Cardiac muscle cell (in vitro differentiated cells and primary cell): ENCODE measurements around the gene NUP133. TPM values are rescaled to one million over a fixed set of nuclear protein-coding genes. Genes with fewer than 3 reads are reported as not detected.

Source experiments
- DNase-seq, 2 donors: peaks; one replicate each; pipeline versions ENCODE4 v3.0.0 to v3.0.0-alpha.2; 2010 to 2017; ENCODE audit warnings: low read depth in 1 of 2, low spot score in 1 of 2
- H3K27ac ChIP-seq: fragments of 200-600 bp; sonication (generic); 2 replicates; pipeline ENCODE4 v1.5.1; 2016
- H3K27me3 ChIP-seq: fragments of 200-600 bp; sonication (generic); 2 replicates; pipeline ENCODE4 v1.6.0; 2016; ENCODE audit warnings: control low read depth
- H3K36me3 ChIP-seq: fragments of 200-600 bp; sonication (generic); 2 replicates; pipeline ENCODE4 v1.5.1; 2016; ENCODE audit warnings: control low read depth
- H3K4me1 ChIP-seq: fragments of 200-600 bp; sonication (generic); 2 replicates; pipeline ENCODE4 v1.8.1; 2017; ENCODE audit warnings: low read depth, mild to moderate bottlenecking, mixed run types
- H3K4me3 ChIP-seq: fragments of 200-600 bp; sonication (generic); 2 replicates; pipeline ENCODE4 v1.5.1; 2016; ENCODE audit warnings: mild to moderate bottlenecking
- H3K9me3 ChIP-seq: fragments of 200-600 bp; sonication (generic); 2 replicates; pipeline ENCODE4 v1.5.1; 2017; ENCODE audit warnings: low read depth, mild to moderate bottlenecking, control low read depth
- polyA plus RNA-seq: library from polyadenylated mRNA; unstranded; fragments of >200 nt; fragmentation: Nextera tagmentation; extraction: Ambion mirVana; gene quantifications from 2 replicates; pipeline ENCODE4 v1.2.1, GENCODE V29; 2016
- total RNA-seq: library from RNA; depleted of rRNA; stranded (reverse); fragments of >200 nt; gene quantifications from 2 replicates; pipeline ENCODE4 v1.2.3, GENCODE V29; 2016
- TF ChIP-seq, protein P1 (sequence below): IDR thresholded peaks from 2 replicates; pipeline ENCODE4 v1.5.1; 2012; ENCODE audit warnings: low read depth, mild to moderate bottlenecking, low read length

Gene NUP133
- total and polyA plus RNA-seq, 2 experiments from 2014 or later: 33.6 to 60.2 TPM

DNA sequence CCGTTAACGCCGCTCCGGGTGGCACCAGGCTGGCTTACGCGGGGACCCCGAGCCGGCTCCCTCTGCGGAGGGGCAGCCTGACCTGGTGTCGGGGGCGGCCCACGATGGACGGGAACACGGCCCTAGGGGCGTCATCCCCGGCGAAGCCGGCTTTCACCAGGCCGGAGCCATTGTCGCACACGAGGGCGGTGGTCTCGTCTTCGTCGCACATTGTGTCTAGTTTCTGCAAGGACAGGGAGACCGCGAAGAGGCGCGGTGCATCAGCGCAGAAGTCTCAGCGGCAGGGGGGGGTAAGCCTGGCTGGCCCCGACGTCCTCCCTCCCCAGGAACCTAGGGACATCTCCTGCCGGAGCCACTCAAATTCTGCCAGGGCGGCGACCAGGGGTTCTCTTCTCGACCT lies 75.2 kb downstream of the NUP133 start:
- no peak overlapping the region for H3K27ac ChIP-seq
- H3K36me3 ChIP-seq: no peaks in the 10 kb centered on the region
- peaks cover 73% of the 10 kb centered on the region for H3K27me3 ChIP-seq
- no peak for DNase-seq
- TF ChIP-seq, protein P1, sequence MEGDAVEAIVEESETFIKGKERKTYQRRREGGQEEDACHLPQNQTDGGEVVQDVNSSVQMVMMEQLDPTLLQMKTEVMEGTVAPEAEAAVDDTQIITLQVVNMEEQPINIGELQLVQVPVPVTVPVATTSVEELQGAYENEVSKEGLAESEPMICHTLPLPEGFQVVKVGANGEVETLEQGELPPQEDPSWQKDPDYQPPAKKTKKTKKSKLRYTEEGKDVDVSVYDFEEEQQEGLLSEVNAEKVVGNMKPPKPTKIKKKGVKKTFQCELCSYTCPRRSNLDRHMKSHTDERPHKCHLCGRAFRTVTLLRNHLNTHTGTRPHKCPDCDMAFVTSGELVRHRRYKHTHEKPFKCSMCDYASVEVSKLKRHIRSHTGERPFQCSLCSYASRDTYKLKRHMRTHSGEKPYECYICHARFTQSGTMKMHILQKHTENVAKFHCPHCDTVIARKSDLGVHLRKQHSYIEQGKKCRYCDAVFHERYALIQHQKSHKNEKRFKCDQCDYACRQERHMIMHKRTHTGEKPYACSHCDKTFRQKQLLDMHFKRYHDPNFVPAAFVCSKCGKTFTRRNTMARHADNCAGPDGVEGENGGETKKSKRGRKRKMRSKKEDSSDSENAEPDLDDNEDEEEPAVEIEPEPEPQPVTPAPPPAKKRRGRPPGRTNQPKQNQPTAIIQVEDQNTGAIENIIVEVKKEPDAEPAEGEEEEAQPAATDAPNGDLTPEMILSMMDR: no peak
- peaks cover 4% of the 10 kb centered on the region for H3K4me1 ChIP-seq
- no peaks in the 10 kb centered on the region for H3K9me3 ChIP-seq
- no peak overlapping the region for H3K4me3 ChIP-seq

DNA sequence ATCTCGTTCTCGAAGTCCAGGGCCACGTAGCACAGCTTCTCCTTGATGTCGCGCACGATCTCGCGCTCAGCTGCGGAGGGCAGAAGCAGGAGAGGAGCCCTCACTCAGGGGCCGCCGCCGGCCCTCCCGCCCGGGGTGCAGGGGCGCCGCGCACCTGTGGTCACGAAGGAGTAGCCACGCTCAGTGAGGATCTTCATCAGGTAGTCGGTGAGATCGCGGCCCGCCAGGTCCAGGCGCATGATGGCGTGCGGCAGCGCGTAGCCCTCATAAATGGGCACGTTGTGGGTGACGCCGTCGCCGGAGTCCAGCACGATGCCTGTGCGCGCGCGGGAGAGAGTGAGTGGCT lies 76.1 kb downstream of the NUP133 start:
- Histone ChIP-seq H3K27ac (no peak overlapping the region), H3K4me3 (no peak overlapping the region), H3K36me3 (no peaks in the 10 kb centered on the region), H3K27me3 (peaks cover 81% of the 10 kb centered on the region), H3K9me3 (no peaks in the 10 kb centered on the region), H3K4me1 (peaks cover 4% of the 10 kb centered on the region)
- TF ChIP-seq, protein P1: no peak
- DNase-seq: no peak

GRCh38 chr1:229431284-229432115 lies 76.6 kb downstream of the NUP133 start:
- Histone ChIP-seq H3K27ac (no peak overlapping the region), H3K4me1 (peaks cover 4% of the 10 kb centered on the region), H3K27me3 (peaks cover 87% of the 10 kb centered on the region)

GRCh38 chr1:229430761-229431283 lies 77.3 kb downstream of the NUP133 start:
- Histone ChIP-seq H3K4me3 (no peak overlapping the region), H3K27ac (no peak overlapping the region), H3K27me3 (peaks cover 90% of the 10 kb centered on the region), H3K4me1 (peaks cover 4% of the 10 kb centered on the region), H3K36me3 (no peaks in the 10 kb centered on the region), H3K9me3 (no peaks in the 10 kb centered on the region)
- TF ChIP-seq, protein P1: peak; percentile 9
- DNase-seq: peak; percentile 68 to 90

More at GRCh38 chr1:229431284-229432115, 76.6 kb downstream of the NUP133 start:
- TF ChIP-seq, protein P1: no peak
- Histone ChIP-seq H3K4me3 (no peak overlapping the region), H3K9me3 (no peaks in the 10 kb centered on the region), H3K36me3 (no peaks in the 10 kb centered on the region)
- no peak for DNase-seq

DNA sequence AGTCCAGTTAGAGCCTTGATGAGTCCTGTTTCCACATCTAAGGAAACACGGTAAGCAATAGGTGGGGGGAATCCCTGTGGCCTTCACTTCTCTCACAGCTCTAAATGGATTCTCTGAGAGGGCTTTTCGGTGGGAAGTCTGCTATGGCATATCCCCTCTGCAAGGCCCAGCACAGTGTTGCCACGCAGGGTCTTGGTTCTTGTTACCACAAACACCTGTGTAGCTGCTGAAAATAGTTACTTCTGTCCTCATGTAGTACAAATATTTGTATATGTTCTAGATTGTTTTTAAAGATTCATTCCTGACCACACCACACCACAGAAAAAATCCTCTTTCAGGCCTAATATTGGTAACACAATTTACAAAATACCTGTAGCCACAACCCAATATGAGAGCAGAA lies 79.9 kb downstream of the NUP133 start:
- no peaks in the 10 kb centered on the region for H3K4me1 ChIP-seq
- H3K36me3 ChIP-seq: no peaks in the 10 kb centered on the region
- TF ChIP-seq, protein P1: no peak
- no peak overlapping the region for H3K27ac ChIP-seq
- no peaks in the 10 kb centered on the region for H3K9me3 ChIP-seq
- H3K27me3 ChIP-seq: peaks cover 72% of the 10 kb centered on the region
- no peak overlapping the region for H3K4me3 ChIP-seq
- DNase-seq: no peak
